Measurements from ENCODE around the gene THEM5.

Gene THEM5

DNA sequence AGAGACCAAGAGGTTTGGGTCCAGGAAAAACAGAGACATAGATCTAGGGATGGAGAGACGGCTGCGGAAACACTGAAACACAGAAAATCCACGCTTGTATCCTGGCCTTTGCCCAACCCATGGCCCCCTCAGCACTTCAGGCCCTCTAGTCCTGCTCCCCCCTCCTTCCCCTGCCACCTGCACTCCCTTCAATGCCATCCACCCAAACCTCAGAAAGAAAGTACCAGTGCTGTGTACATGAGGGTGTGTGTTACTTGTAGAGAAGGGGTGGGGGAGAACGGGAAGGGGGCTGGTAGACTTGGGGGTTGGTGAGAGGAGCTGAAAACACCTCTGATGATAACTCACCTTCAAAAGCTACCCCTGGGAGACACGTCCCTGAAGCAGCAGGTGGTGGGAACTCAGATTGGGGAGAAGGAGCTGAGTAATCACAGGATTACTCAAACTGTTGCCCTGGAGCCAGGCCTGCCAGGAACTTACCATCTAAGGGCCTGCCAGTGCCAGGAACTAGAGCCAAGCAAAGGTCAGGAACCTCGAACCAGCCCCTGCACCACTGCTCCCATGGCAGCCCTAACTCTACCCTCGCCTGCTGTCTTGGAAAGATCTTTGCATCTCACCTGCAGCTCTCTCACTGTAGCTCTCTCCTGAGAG lies 33.4 kb downstream of the THEM5 start:
- DNase-seq (ENCODE audit: low read depth in 3 of 3): no peak

DNA sequence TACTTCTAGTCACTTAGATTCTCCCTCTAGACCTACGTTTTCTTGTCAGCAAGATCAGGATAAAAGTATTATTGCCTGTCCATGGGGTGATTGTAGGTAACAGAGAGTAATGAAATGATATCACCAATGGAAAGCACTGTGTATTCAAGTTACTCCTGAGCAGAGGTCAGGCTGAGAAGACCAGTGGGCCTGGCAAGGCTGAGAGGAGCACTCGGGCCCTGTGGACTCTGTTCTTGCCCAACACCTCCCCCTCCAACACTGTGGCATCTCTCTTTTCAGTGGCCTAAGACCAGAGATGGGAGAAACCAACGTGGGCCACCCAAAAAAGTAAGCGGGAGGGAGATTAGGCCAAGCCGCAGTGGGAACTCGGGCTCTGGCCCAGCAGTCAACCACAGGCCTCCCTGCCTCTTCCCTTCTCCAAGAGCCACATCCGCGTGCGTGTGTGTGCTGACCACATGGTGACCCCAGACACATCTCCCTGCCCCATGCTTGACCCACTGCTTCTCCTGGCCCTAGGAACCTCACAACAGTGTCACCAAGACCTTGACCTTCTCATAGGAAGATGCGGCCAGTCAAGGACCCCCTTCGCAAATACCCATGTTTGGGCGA lies 34.2 kb downstream of the THEM5 start:
- no peak for DNase-seq (ENCODE audit: low read depth in 3 of 3)

DNA sequence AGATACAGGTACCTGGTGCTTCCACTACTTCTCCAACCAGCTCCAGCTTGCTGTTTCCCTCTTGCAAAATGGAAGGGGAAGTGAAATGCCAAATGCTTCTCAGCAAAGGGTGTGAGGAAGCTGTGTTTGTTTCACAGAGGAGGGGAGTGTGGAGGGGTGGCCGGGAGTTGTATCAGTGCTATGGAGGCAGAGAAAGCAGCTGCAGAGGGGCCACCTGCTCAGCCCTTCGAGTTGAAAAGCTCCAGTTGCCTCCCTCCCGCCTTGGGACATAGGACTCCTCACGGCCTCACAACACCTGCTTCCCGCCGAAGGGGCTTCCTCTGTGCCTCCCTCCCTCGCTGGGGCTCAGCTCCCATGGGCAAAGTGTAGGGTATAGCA lies 36.2 kb downstream of the THEM5 start:
- DNase-seq (ENCODE audit: low read depth in 3 of 3): no peak

DNA sequence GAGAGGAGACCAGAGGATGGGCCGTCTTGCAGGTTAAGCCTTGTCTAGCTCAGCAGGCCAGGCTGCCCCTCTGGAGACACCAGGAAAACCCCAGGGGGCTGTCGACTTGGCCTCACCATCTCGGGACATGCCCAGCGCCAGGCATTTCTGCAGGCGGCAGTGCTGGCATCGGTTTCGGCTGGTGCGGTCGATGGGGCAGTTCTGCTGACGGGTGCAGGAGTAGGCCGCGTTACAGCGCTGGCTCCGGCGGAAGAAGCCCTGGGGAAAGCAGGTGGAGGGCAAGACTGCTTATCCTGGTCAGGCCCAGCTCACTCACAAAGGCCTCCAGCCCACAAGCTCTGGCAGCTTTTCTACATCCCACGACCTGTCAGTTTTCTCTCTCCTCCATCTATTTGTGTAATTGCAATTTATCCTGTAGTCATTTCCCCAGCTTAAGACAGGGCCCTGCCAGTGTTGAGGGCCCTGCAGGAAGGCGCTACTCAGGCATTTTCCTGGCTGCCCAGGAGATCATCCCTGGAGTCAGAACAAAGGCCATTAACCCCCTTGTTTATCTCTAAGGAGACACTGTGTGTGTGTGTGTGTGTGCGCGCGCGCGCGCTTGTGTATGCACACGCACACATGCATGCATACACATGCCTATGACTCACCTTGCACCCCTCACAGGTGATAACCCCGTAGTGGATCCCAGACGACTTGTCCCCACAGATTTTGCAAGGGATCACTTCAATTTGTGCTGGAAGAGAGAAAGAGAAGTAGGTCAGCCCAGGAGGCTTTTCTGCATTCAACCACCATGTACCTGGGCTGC lies 36.8 kb downstream of the THEM5 start:
- DNase-seq (ENCODE audit: low read depth in 3 of 3): no peak

DNA sequence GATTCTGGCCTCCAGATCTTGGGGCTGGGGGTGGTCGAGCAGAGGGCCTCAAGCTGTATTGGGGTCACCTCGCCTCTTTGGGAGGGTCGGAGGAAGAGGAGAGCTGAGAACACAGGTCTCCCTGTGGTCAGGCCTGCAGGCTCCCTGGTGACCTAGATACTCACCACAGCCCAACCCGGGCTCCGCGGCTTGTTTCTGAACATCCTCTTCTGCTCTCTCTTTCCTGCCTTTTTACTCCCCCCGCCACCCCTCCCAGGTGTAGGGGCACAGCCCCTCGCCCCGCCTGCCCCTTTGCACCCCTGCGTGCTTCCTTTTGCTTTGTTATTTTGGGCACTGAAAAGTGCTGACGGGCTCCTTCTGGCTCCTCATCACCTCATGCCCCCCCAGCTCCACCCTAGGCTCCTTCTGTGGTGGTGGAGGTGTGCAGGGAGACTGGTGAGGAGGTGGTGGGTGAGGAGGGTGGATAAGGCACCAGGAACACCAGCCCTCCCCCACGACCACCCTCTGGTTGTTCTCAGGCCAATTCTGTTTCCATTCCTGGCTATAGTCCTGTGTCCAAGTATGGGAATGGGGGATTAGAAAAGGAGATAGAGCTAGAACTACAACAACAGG lies 37.7 kb downstream of the THEM5 start:
- DNase-seq (ENCODE audit: low read depth in 3 of 3): no peak

DNA sequence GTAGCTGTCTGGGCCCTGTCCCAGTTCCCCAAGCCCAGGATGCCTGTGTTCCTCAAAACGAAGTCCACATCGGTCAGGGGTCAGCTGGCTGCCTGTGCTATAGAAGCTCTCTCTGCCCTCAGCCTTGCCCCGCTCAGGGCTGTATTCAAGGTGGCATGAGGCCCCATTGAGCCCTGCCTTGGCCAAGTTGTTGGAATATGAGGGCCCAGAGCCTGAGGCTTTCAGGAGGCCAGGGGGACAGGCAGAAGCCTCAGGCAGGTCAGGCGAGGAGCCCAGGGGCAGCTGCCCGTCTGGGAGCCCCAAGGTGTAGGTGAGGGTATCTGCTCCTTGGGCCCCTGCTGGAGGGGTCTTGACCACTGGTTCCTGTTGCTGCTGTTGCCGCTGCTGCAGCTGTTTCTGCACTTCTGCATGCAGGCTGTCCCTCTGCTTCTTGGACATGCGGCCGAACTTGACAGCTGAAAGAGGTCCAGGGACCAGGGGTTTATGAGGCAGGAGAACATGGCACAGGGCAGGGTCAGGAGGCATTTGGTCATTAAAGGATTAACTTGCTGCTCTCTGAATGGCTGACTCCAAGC lies 38.5 kb downstream of the THEM5 start:
- no peak for DNase-seq (ENCODE audit: low read depth in 3 of 3)

DNA sequence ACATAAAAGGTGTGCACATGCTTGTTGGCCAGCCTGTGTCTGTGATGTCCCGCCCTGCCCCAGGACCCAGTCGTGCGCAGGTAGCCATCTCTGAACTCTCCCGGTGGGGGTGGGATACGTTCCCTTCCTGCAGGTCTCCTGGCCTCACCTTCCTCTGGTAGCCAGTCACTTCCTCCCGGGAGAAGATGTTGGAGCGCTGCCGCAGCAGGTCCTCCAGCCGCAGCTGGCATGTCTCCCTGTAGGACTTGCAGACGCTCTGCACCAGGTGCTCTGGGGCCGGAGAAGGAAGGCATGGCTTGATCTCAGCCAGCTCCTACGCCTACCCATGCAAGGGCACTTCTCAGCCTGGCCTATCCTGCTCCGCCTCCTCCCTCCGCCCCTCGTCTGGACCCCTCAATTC lies 39.1 kb downstream of the THEM5 start:
- DNase-seq (ENCODE audit: low read depth in 3 of 3): no peak

DNA sequence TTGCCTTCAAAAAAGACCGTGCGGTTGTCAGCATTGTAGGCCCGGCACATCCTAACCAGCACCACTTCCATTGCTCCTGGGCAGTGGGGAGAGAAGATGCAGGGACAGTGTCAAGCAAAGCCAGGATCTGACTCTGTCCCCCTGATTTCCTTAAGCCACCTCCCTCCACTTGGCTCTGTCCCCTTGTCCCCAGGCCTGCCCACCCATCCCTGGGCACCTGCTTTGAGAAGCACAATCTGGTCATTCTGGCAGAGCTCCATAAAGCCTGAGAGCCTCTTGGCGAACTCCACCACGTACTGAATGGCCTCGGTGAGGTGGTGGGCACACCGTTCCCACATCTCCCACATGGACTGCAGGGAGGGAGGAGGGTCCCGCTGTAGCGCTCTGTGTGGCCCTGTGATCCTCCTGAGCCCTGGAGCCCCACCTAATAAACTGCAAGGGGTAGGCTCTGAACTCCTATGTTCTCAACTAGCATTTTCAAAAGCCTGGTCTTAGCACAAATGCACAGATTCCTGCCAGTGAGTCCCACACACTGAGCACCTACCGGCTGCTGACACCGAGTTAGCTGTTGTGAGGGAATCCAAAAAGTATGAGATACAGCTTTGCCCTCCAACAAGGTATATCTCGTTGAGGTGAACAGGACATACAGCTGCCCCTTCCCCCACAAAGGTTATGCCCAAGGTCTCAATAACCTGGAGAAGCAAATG lies 40.1 kb downstream of the THEM5 start:
- DNase-seq (ENCODE audit: low read depth in 3 of 3): no peak

DNA sequence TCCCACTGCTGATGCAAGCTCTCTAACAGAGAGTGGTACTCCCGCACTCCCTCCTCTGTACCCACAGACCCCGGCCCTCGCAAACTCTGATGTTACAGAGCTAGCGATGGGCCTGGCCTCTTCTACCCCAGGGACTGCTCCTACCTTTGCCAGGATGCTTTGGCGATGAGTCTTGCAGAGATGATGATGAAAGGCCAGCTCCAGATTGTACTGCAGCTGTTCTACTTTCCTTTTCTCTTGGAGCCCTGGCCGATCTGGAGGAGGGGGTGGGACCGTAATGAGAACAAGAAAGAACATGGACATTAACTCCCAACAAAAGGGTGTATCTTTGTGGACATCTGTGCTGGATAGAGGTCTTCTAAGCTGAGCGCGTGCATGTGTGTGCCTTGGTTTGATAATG lies 42.3 kb downstream of the THEM5 start:
- DNase-seq (ENCODE audit: low read depth in 3 of 3): no peak

DNA sequence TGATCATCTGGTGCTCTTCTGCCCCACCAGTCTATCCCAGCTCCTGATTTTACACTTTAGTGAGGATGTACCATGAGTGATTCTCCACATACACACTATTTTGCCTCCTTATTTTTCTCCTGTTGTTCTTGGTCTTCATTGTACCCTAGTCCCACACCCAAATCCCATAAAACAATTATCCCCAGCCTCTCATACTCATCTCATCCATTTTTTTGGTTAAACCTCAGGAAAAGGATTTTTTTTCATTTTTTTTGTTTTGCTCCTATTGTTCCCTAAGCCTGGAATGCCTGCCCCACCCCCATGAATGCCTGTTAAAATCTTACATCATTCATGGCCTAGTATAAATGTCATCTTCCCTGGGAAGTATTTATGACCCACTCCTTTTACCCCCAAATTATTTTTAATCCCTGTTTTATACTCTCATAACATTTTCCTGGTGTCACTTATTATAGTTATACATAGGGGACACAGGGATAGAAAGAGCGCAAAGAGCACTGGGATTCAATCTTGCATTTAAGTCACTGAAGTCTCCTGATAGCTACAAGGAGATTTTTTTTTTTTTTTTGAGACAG lies 43.4 kb downstream of the THEM5 start:
- DNase-seq (ENCODE audit: low read depth in 3 of 3): no peak

DNA sequence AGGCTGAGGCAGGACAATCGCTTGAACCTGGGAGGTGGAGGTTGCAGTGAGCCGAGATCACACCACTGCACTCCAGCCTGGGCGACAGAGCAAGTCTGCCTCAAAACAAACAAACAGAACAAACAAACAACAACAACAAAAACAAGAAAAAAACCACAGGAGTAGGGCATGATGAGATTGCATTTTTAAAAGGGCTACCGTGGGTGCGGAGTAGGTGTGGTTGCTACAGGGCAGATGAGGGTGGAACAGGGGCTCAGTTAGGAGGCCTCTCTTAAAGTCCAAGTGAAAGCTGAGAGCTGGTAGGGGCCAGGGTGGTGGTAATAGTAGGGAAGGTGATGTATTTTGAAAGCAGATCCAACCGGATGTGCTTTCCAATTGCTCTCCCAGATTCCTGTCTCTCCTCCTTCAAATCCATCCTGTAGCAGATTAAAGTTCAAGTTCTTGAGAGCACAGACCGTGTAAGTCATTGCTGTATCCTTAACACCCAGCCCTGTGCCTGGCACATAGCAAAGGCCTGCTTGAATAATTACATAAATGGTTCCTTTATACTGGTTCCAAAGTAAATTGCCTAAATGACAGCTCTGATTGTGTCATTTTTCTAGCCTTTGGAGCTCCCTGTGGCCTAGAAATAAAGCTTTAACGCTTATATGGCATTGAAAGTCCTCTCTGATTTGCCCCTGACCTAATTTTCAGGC lies 44.1 kb downstream of the THEM5 start:
- DNase-seq (ENCODE audit: low read depth in 3 of 3): no peak

DNA sequence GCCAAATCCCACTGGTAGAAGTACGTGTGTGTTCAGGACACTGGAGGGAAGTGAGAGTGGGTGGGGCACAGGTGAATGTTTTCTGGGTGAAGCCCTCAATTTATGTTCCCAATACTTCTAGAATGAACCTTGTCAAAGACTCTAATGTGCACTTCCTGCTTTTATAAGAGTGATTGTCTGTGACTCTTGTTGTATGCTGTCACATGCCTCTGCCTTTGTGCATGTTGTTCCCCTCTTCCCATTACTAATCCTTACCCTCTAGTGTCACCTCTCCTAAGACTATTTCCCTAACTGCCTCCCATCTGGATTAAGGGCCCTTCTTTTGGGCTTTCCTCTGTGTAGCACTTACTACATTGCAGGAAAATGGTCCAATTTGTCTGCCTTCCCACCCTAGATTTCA lies 45.7 kb downstream of the THEM5 start:
- DNase-seq (ENCODE audit: low read depth in 3 of 3): no peak

DNA sequence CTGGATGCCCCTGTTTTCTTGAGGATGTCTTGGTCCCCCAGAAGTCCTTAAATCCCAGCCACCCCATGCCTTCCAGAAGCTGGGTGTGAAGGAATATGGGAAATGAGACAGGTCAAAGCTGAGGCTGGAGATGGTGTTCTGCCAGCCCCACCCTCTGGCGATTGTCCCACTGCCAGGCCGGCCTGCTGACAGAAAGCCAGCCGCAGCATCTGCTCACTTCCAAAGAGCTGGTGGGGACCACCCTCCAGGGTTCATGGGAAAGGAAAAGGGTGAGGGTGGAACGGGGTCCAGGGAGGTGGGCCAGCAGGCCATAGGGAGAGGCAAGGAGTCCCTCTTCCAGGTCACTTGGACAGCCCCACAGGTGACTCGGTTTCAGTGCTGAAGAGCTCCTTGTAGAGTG lies 46.4 kb downstream of the THEM5 start:
- DNase-seq (ENCODE audit: low read depth in 3 of 3): no peak

DNA sequence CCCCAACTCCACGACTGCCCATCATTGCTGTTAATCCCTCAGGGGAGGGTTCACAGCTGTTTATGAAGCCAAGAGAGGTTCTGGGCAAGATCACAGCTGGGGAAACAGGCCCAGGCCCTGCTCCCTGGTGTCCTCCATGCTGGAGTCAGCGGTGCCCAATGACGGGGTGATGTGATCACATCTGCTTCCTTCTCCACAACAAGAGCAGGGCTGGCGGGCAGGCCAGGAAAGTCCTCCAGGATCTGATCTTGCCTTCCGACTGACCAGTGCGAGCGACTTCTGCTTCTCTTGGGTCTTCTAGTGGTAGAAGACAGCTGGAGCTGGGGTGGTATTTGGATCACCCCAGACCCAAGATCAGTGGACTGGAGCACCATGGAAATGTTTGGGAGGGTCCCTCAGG lies 47.3 kb downstream of the THEM5 start:
- DNase-seq (ENCODE audit: low read depth in 3 of 3): no peak

DNA sequence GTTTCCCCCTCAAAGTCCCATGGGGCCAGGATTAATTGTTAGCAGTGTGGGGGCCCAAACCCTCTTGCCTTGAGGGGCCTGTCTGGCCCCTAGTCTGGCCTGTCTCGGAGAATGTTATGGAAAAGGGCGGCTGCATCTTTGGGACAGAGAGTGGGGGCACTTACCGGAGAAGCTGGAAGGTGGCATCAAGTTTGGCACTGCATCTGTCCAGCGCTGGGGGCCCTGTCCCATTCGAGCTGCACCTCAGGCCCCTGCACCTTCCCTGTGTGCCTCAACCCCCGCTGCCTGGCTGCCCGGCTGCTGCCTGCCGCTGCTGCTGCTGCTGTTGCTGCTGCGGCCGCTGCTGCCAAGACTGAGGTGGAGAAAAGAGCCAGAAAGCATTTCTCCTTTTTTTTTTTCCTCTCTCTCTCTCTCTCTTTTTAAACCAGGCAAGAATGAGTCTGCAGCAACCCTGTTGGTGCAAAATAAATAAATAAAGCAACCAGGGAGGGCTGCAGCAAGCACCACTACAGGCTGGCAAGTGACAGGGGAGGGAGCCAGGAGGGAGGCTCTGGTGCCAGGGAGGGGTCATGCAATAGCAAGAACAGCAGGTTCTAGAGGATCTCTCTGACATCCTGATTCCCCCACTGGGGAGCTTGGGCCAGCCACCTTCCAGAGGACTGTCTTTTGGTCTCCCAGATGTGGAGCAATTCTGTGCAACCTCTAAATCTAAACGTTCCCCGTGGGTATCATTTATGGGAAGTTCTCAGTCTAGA lies 48.3 kb downstream of the THEM5 start, which contains the start of gene LINGO4:
TSS of gene LINGO4 (minus strand) at position 354 of the 755 bp plus-strand sequence. CDS start 2,715 bp downstream, outside the sequence.
- no peak for DNase-seq (ENCODE audit: low read depth in 3 of 3)

DNA sequence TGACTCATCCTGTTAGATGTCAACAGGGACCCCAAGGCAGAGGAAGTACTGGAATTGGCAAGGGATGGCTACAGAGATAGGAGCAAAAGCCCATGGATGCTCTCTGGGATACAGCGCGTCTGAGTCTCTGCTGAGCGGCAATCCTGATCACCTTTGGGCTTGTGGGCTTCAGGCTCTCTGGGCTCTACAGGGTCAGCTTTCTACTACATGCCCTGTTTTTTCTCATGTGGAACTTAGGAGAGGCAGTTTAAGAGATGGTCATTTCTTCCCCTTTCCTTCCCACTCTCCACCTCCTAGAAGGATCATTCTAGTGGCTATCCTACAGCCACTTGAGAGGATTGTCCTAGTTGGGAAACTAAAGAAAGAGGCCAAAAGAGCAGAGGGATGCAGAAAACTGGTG lies 49.6 kb downstream of the THEM5 start:
- DNase-seq (ENCODE audit: low read depth in 3 of 3): no peak

DNA sequence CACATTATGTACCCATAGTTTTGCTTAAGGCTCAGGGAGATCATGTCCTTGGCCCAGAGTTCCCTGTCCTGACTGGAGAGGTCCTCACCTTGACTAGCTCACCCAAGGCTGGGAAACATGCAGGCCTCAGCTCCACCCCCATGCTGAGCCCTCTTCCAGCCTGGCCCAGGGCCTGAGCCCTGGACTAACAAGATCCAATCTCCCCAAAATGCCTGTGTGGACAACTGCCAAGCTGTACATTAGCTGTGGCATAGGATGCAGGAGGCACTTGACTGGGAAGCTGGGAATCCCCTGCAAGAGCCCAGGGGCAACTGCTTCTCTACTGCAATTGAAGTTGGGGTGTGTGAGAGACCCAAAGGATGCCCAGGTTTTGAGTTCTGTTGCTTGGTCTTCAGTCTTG lies 50.3 kb downstream of the THEM5 start:
- no peak for DNase-seq (ENCODE audit: low read depth in 3 of 3)

DNA sequence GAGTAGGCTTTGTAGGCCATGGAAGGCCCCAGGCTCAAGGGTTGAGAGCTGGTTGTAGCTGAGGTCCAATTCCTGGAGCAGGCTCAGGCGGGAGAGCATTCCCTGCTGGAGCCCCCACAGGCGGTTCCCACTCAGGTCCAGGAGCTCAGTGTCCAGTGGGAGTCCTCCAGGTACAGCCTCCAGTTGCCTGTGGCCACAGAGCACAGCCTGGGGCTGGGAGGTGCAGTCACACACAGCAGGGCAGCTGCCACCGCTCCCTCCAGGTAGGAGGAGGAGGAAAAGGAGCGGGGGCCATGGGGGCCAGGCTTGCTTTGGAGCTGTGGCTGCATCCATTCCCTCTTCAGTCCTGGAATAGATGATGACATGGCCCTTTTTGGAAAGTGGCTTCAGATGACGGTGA lies 51.1 kb downstream of the THEM5 start:
- no peak for DNase-seq (ENCODE audit: low read depth in 3 of 3)

DNA sequence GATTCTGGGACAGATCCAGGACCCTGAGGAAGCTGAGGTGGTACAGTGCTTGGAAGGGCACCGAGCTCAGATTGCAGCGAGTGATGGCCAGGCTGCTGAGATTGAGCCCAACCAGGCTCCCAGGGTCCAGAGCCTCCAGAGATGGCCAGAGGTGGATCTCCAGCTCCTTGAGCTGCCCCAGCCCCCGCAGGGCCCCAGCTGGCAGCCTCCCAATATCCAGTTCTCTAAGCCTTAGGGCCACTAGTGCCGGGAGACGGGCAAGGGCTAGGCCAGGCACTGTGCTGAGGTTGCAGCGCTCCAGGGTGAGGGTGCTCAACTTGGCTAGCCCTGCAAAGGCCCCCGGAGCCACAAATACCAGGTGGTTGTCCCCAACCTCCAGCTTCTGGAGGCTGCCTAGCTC lies 51.7 kb downstream of the THEM5 start:
- no peak for DNase-seq (ENCODE audit: low read depth in 3 of 3)

DNA sequence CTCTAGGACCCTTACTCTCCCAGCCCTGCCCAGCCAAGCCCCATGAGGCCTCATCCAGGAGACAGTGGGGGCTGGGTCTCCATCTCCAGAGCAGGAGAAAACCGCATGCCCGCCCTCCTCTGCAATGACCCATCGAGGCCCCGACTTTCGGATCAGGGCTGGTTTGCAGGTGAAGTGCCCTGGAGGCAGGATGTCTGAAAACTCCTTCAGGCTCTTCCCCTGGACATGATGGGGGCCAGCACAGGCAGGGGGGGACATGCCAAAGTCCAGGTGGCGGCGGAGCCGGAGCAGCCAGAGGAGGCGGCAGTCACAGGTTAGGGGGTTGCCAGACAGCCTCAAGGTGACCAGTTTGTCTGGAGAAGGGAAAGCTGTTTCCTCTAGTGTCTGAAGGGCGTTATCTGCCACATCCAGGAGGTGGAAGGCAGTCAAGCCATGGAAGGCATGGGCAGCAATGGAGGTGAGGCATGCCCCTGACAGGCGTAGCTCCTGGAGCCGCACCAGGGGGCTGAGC lies 52.1 kb downstream of the THEM5 start:
- no peak for DNase-seq (ENCODE audit: low read depth in 3 of 3)

All from stimulated activated CD4-positive, alpha-beta T cell treated with anti-CD3 and anti-CD28 coated beads, TNF-alpha, amount 100 ng/mL, for 24 hours (primary cell).